Mucosa of descending colon (tissue), 3 donors: ENCODE results near the gene CNKSR3. TPM values are rescaled to one million over a fixed set of nuclear protein-coding genes. Genes with fewer than 3 reads are reported as not detected.

Source experiments
- ATAC-seq: fragments of 200-7000 bp; cut with Tn5 transposase; one replicate; pipeline ENCODE4 v1.9.1; 2020; ENCODE audit warnings: mild to moderate bottlenecking, moderate library complexity
- DNase-seq, 3 donors: peaks; one replicate each; pipeline ENCODE4 v3.0.0-alpha.2; 2020
- H3K36me3 ChIP-seq: fragments of 200-600 bp; one replicate; pipeline ENCODE4 v1.8.0; 2021; ENCODE audit warnings: low read depth, mild to moderate bottlenecking
- H3K4me1 ChIP-seq: fragments of 200-600 bp; one replicate; pipeline ENCODE4 v1.8.0; 2021; ENCODE audit warnings: low read depth, mild to moderate bottlenecking
- H3K4me3 ChIP-seq: fragments of 200-600 bp; one replicate; pipeline ENCODE4 v1.8.0; 2021; ENCODE audit warnings: mild to moderate bottlenecking
- H3K9me3 ChIP-seq: fragments of 200-600 bp; one replicate; pipeline ENCODE4 v1.8.0; 2021; ENCODE audit warnings: mild to moderate bottlenecking
- CTCF ChIP-seq: fragments of 200-600 bp; IDR thresholded peaks from one replicate; pipeline ENCODE4 v1.8.0; 2022; ENCODE audit warnings: antibody characterized with exemption, mild to moderate bottlenecking
- intact Hi-C, 2 donors: fragments of 100-400 bp; cut with DNase I in 1 of 2; cut with micrococcal nuclease in 1 of 2; formaldehyde crosslinking; loops; one replicate each; pipeline versions ENCODE4 v1.11.0 to v1.11.1; 2022; cut with DNase I, micrococcal nuclease
- total RNA-seq, 3 donors: library from RNA; stranded (reverse); fragmentation: NEBNext Ultra II Directional in 2 of 3; extraction: Animal tissue kit (Norgen Biotek cat#: 25700) in 2 of 3; gene quantifications; one replicate each; pipeline versions ENCODE4 v1.2.1 to v1.2.4, GENCODE V29; 2021 to 2023
- donor health status: DM: no; HTN: no; CAD: no; lungs with moderate emphysema.
- donor health status: DM: no; HTN: no; CAD: no.
- donor health status: DM: no; HTN: yes; CAD: no.

CNKSR3 gene
- total RNA-seq, 3 donors from 2014 or later, result 16.5 to 39.0 (median 33.6) TPM

- H3K9me3 ChIP-seq, result no peaks in the 10 kb centered on the region
- no peak for ATAC-seq
- TF ChIP-seq CTCF, result no peak
- no peaks in the 10 kb centered on the region for H3K4me1 ChIP-seq
- no peaks in the 10 kb centered on the region for H3K36me3 ChIP-seq
- DNase-seq, result no peak
- intact Hi-C loops, result no loop called here
- H3K4me3 ChIP-seq, result no peak overlapping the region
Observed at GRCh38 chr6:154494592-154495311, 15.7 kb downstream of the CNKSR3 start.

- H3K4me1 ChIP-seq, result peaks cover 3% of the 10 kb centered on the region
- ATAC-seq (no peak), DNase-seq (no peak)
- no peak overlapping the region for H3K4me3 ChIP-seq
- H3K9me3 ChIP-seq, result no peaks in the 10 kb centered on the region
- no peaks in the 10 kb centered on the region for H3K36me3 ChIP-seq
- intact Hi-C loops, result no loop called here
- TF ChIP-seq CTCF, result no peak
Observed at GRCh38 chr6:154491567-154492470, 18.7 kb downstream of the CNKSR3 start.

- no peak for DNase-seq
- intact Hi-C loops, result no loop called here
- no peaks in the 10 kb centered on the region for H3K36me3 ChIP-seq
- H3K9me3 ChIP-seq, result no peaks in the 10 kb centered on the region
- TF ChIP-seq CTCF, result no peak
- H3K4me3 ChIP-seq, result no peak overlapping the region
- H3K4me1 ChIP-seq, result peaks cover 5% of the 10 kb centered on the region
- no peak for ATAC-seq
Observed at GRCh38 chr6:154489822-154490221, 20.7 kb downstream of the CNKSR3 start.

GRCh38 chr6:154488802-154489437, 21.6 kb downstream of the CNKSR3 start:
- no peak for DNase-seq
- peaks cover 5% of the 10 kb centered on the region for H3K4me1 ChIP-seq
- H3K4me3 ChIP-seq, result no peak overlapping the region
- ATAC-seq, result no peak
- intact Hi-C loops, result no loop called here
- H3K36me3 ChIP-seq, result no peaks in the 10 kb centered on the region
- no peak for TF ChIP-seq CTCF
- H3K9me3 ChIP-seq, result no peaks in the 10 kb centered on the region

- TF ChIP-seq CTCF, result no peak
- Histone ChIP-seq H3K9me3 (no peaks in the 10 kb centered on the region), H3K4me1 (peaks cover 7% of the 10 kb centered on the region), H3K36me3 (no peaks in the 10 kb centered on the region), H3K4me3 (no peak overlapping the region)
- ATAC-seq (no peak), DNase-seq (no peak)
- intact Hi-C loops, result no loop called here
Observed at GRCh38 chr6:154488248-154488593, 22.3 kb downstream of the CNKSR3 start.
